Activated B cell treated with CpG ODN at 0.5 μM for 24 hours (primary cell): Measurements from ENCODE around the gene FAF1. TPM values are rescaled to one million over a fixed set of nuclear protein-coding genes. Genes with fewer than 3 reads are reported as not detected.

Source experiments
- ATAC-seq: fragments of 200-7000 bp; cut with Tn5 transposase; one replicate; pipeline ENCODE4 v1.10.0; 2021; ENCODE audit warnings: low read depth, mild to moderate bottlenecking, moderate library complexity
- CTCF ChIA-PET: fragments of 350-600 bp; sonication (Branson Sonifier 250); formaldehyde crosslinking; loops from one replicate; lab custom pipeline; 2021; ENCODE audit warnings: antibody characterized with exemption; lab: Charles Lee
- POLR2A ChIA-PET: fragments of 350-600 bp; sonication (Branson Sonifier 250); formaldehyde crosslinking; loops from one replicate; lab custom pipeline; 2021; ENCODE audit warnings: antibody characterized with exemption; lab: Charles Lee
- DNase-seq: peaks from one replicate; pipeline ENCODE4 v3.0.0; 2022
- H3K27ac Mint-ChIP-seq: one replicate; pipeline ENCODE4 v1.8.0; 2020; ENCODE audit warnings: mixed read lengths
- H3K27me3 Mint-ChIP-seq: one replicate; pipeline ENCODE4 v1.8.0; 2021; ENCODE audit warnings: mixed read lengths
- H3K36me3 Mint-ChIP-seq: one replicate; pipeline ENCODE4 v1.8.0; 2021; ENCODE audit warnings: low read depth, mixed read lengths
- H3K4me1 Mint-ChIP-seq: one replicate; pipeline ENCODE4 v1.8.0; 2021; ENCODE audit warnings: mixed read lengths
- H3K4me3 Mint-ChIP-seq: one replicate; pipeline ENCODE4 v1.8.0; 2020; ENCODE audit warnings: mild to moderate bottlenecking, mixed read lengths
- H3K9me3 Mint-ChIP-seq: one replicate; pipeline ENCODE4 v1.8.0; 2020; ENCODE audit warnings: mixed read lengths
- intact Hi-C: fragments of 100-400 bp; cut with micrococcal nuclease; formaldehyde crosslinking; loops from one replicate; pipeline ENCODE4 v1.15.1; 2024
- total RNA-seq: library from RNA; stranded (reverse); gene quantifications from 2 replicates; pipeline ENCODE4 v1.2.3, GENCODE V29; 2022
- TF ChIP-seq, protein P1 (sequence below): fragments of 200-600 bp; IDR thresholded peaks from one replicate; pipeline ENCODE4 v1.8.0; 2022; ENCODE audit warnings: antibody characterized with exemption, mild to moderate bottlenecking

FAF1 gene
- total RNA-seq, 1 donor from 2014 or later, result 61.7 TPM

DNA sequence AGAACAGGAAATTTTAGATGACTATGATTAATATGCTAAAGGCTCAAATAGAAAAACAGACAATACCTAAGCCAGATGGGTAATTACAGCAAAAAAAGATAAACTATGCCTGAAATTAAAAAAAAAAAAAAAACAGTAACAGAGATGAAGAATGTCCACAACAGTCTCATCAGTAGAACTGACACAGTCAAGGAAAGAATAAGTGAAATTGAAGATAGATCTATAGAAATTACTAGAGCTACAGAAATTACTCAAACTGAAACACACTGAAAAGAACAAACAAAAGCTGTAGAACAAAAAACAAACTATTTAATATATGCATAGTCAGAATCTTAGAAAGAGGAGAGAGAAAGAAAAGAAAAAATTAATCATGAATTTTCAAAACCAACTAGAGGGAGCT, 112.8 kb downstream of the FAF1 start:
- H3K4me1 Mint-ChIP-seq, result no peaks in the 10 kb centered on the region
- DNase-seq, result no peak
- H3K36me3 Mint-ChIP-seq, result peaks cover 20% of the 10 kb centered on the region
- TF ChIP-seq, protein P1, sequence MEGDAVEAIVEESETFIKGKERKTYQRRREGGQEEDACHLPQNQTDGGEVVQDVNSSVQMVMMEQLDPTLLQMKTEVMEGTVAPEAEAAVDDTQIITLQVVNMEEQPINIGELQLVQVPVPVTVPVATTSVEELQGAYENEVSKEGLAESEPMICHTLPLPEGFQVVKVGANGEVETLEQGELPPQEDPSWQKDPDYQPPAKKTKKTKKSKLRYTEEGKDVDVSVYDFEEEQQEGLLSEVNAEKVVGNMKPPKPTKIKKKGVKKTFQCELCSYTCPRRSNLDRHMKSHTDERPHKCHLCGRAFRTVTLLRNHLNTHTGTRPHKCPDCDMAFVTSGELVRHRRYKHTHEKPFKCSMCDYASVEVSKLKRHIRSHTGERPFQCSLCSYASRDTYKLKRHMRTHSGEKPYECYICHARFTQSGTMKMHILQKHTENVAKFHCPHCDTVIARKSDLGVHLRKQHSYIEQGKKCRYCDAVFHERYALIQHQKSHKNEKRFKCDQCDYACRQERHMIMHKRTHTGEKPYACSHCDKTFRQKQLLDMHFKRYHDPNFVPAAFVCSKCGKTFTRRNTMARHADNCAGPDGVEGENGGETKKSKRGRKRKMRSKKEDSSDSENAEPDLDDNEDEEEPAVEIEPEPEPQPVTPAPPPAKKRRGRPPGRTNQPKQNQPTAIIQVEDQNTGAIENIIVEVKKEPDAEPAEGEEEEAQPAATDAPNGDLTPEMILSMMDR, result no peak
- ATAC-seq, result no peak
- CTCF ChIA-PET, result no interaction called here
- H3K27me3 Mint-ChIP-seq, result no peaks in the 10 kb centered on the region
- H3K9me3 Mint-ChIP-seq, result peaks cover 12% of the 10 kb centered on the region
- H3K4me3 Mint-ChIP-seq, result no peak overlapping the region
- intact Hi-C loops, result no loop called here
- POLR2A ChIA-PET, result no interaction called here
- H3K27ac Mint-ChIP-seq, result no peak overlapping the region

DNA sequence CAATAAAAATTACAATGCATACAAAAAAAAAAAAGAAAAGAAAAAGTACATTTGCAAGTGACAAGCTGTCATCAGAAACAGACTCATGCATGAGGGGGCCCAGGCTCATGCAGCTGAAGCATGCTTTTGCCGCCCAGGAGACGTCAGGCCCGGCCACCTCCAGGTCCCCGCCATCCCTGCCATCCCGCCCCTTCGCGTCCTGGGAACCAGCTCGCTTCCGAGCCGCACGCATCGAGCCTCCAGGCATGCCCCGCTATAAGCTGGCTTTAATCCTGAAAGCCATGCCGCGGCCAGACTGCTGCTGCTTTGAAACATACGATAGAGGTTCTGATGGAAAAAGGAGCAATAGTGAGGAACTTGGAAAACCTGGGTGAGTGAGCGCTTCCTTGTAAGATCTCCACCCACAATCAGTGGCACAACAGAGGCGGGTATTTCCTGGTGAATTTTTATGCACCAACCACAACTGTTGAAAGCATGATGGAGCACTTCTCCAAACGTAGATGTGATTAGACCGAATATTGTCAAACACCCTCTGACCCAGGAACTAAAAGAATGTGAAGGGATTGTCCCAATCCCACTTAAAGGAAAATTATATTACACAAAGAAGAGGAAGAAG, 113.7 kb downstream of the FAF1 start:
- no peaks in the 10 kb centered on the region for H3K27me3 Mint-ChIP-seq
- ATAC-seq (no peak), DNase-seq (no peak)
- H3K4me1 Mint-ChIP-seq, result no peaks in the 10 kb centered on the region
- CTCF ChIA-PET, result no interaction called here
- POLR2A ChIA-PET, result no interaction called here
- intact Hi-C loops, result no loop called here
- peaks cover 18% of the 10 kb centered on the region for H3K36me3 Mint-ChIP-seq
- H3K27ac Mint-ChIP-seq, result no peak overlapping the region
- H3K9me3 Mint-ChIP-seq, result peaks cover 12% of the 10 kb centered on the region
- TF ChIP-seq, protein P1, result no peak
- H3K4me3 Mint-ChIP-seq, result no peak overlapping the region

DNA sequence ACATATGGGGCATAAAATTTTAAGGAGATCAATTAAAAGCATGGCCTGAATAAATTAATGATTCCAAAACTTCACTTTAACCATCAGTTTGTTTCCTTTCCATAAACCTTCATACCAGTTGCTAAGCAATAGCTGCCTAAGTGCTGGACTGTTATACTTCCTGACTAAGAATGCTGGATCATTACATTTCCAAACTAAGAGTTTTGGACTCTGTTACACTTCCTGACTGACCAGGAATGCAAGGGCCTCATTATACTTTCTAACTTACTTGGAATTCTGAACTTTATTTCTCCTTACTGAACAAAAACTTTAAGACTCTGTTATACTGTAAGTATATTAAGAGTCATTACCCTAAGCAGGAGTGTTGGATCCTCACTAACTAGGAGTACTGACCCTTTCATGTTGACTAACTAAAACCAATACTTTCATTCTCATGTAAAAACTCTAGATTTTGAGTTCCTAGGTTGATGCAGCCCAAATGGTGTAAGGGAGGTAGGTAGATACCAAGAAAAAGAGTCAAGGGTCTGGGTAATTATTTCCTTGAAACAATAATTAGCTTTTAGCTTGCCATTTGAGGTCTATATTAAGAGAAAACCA, 118.2 kb downstream of the FAF1 start:
- no peak overlapping the region for H3K27ac Mint-ChIP-seq
- CTCF ChIA-PET, result no interaction called here
- POLR2A ChIA-PET, result no interaction called here
- ATAC-seq (no peak), DNase-seq (no peak)
- intact Hi-C loops, result no loop called here
- no peaks in the 10 kb centered on the region for H3K9me3 Mint-ChIP-seq
- H3K36me3 Mint-ChIP-seq, result peaks cover 4% of the 10 kb centered on the region
- H3K4me1 Mint-ChIP-seq, result no peaks in the 10 kb centered on the region
- TF ChIP-seq, protein P1, result no peak
- no peak overlapping the region for H3K4me3 Mint-ChIP-seq
- H3K27me3 Mint-ChIP-seq, result no peaks in the 10 kb centered on the region

DNA sequence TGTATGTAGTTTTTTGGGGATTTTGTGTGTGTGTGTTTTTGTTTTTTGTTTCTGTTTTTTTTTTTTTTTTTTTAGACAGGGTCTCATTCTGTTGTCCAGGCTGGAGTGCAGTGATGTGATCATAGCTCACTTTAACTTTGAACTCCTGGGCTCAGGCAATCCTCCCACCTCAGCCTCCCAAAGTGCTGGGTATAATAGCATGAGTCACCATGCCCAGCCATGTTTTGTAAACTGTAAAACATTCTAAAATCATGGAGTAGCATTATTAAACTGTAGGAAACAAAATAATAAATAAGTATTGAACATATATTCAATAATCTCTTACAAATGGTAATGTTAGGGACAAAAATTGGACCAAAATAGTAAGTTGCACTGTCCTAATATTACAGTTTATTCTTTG, 124.0 kb downstream of the FAF1 start:
- TF ChIP-seq, protein P1, result no peak
- H3K4me3 Mint-ChIP-seq, result no peak overlapping the region
- peaks cover 14% of the 10 kb centered on the region for H3K36me3 Mint-ChIP-seq
- ChIA-PET POLR2A (no interaction called here), CTCF (no interaction called here)
- no peaks in the 10 kb centered on the region for H3K27me3 Mint-ChIP-seq
- DNase-seq, result no peak
- no peak overlapping the region for H3K27ac Mint-ChIP-seq
- H3K9me3 Mint-ChIP-seq, result peaks cover 8% of the 10 kb centered on the region
- ATAC-seq, result no peak
- H3K4me1 Mint-ChIP-seq, result no peaks in the 10 kb centered on the region
- intact Hi-C loops, result no loop called here

DNA sequence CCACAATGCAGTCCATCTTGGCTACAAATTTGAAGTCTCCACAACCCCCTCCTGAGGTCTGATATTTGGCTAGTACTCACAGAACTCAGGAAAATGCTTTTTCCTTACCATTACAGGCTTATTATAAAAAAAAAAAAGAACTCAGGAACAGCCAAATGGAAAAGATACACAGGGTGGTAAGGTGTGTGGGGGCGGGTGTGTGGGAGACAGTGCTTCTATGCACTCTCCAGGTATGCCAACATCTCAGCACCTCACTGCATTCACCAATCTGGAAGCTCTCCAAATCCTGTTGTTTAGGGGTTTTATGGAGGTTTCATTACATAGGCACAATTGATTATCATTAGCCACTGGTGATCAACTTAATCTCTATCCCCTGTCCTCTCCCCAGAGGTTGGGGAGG, 126.9 kb downstream of the FAF1 start:
- no peak overlapping the region for H3K4me3 Mint-ChIP-seq
- H3K9me3 Mint-ChIP-seq, result peaks cover 8% of the 10 kb centered on the region
- DNase-seq (no peak), ATAC-seq (no peak)
- ChIA-PET CTCF (no interaction called here), POLR2A (no interaction called here)
- no peak overlapping the region for H3K27ac Mint-ChIP-seq
- peaks cover 14% of the 10 kb centered on the region for H3K36me3 Mint-ChIP-seq
- TF ChIP-seq, protein P1, result no peak
- intact Hi-C loops, result no loop called here
- no peaks in the 10 kb centered on the region for H3K4me1 Mint-ChIP-seq
- no peaks in the 10 kb centered on the region for H3K27me3 Mint-ChIP-seq
